22Rv1 (cell line): ENCODE data around the gene MPST.

ENCODE experiments used
- H3K27ac ChIP-seq: fragments of 450-650 bp; 2 replicates; pipeline ENCODE4 v1.5.1; 2017
- CTCF ChIP-seq: fragments of 450-650 bp; IDR thresholded peaks from 2 replicates; pipeline ENCODE4 v1.5.1; 2017; ENCODE audit warnings: mild to moderate bottlenecking
- ZFX ChIP-seq: fragments of 450-650 bp; IDR thresholded peaks from 2 replicates; pipeline ENCODE4 v1.6.1; 2017; ENCODE audit warnings: antibody characterized with exemption, borderline replicate concordance

Gene MPST

DNA sequence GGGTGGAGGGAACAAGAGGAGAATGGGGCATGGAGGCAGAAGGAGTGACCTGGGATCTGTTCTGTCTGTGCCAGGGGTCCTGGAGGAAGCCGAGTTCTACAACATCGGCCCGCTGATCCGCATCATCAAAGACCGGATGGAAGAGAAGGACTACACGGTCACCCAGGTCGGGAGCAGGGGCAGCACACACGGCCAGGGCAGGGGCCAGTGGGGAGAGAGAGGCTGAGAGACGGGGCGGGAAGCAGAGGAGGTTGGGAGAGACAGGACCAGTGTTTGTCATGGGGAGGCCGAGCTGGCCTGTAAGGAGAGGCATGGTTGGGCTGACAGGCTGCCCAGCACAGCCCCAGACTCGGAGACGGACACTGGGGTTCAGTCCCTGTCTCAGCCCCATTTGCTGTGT lies 36.7 kb downstream of the MPST start:
- no peak overlapping the region for H3K27ac ChIP-seq
- TF ChIP-seq CTCF: no peak
- TF ChIP-seq ZFX: no peak

DNA sequence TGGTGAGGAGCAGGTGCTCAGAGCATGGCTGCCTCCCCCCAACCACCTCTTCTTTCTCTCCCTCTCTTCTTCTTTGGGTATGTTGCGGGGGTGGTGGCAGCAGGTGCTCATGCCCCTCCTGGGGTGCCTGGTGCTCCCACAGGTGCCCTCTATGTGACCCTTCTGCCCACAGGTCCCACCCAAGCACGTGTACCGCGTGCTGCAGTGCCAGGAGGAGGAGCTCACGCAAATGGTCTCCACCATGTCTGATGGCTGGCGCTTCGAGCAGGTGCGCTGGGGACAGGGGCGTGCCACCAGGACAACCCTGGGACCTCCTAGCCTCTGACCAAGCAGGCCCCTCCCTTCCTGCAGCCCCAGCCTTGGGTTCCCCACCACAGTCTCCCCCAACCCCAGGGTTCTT lies 37.7 kb downstream of the MPST start:
- H3K27ac ChIP-seq: no peak overlapping the region
- TF ChIP-seq ZFX (no peak), CTCF (no peak)

- no peak overlapping the region for H3K27ac ChIP-seq
- TF ChIP-seq CTCF (no peak), ZFX (no peak)
These were observed 38.4 kb downstream of the MPST start for GRCh38 chr22:37057796-37058510.

DNA sequence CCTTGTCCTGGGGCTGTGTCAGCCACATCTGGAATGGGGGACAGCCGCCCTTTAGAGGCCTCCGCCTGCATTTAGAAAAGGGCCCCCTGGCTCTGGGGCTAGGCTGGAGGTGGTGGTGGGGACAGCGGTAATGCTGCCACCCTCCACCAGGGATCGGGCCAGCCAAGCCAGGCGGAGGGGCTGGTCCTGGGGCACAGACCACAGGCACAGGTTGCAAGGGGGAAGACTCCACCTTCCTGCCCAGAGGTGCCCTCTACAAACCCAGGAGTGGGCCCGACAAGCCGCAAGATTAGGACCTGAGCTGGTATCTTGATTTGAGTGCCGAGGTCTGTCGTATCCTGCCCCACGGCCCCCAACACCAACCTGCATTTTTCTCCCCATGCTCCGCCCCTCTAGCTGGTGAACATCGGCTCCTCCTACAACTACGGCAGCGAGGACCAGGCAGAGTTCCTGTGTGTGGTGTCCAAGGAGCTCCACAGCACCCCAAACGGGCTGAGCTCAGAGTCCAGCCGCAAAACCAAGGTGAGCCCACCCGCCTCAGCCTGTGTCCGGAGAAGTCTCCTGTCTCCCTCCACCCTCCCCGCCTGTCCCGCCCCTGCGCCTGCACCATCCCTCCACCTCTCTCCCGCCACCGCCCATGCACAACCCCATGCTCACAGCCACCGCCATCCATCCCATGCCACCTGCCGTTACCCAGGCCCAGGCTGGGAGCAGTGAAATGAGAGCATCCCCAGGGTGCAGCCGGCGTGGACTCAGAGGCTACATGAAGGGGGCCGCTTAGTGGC lies 39.6 kb downstream of the MPST start:
- TF ChIP-seq ZFX: no peak
- TF ChIP-seq CTCF: no peak
- H3K27ac ChIP-seq: no peak overlapping the region

GRCh38 chr22:37059876-37060449 lies 40.4 kb downstream of the MPST start:
- TF ChIP-seq ZFX (no peak), CTCF (no peak)
- no peak overlapping the region for H3K27ac ChIP-seq

- TF ChIP-seq CTCF (no peak), ZFX (no peak)
These were observed 41.5 kb downstream of the MPST start for GRCh38 chr22:37060801-37061610.

More at GRCh38 chr22:37060801-37061610, 41.5 kb downstream of the MPST start:
- H3K27ac ChIP-seq: no peak overlapping the region
